ENCODE measurements around the gene GRM3. TPM values are rescaled to one million over a fixed set of nuclear protein-coding genes. Genes with fewer than 3 reads are reported as not detected.

Gene GRM3
- total RNA-seq, 1 donor from 2014 or later, result 1.7 TPM

DNA sequence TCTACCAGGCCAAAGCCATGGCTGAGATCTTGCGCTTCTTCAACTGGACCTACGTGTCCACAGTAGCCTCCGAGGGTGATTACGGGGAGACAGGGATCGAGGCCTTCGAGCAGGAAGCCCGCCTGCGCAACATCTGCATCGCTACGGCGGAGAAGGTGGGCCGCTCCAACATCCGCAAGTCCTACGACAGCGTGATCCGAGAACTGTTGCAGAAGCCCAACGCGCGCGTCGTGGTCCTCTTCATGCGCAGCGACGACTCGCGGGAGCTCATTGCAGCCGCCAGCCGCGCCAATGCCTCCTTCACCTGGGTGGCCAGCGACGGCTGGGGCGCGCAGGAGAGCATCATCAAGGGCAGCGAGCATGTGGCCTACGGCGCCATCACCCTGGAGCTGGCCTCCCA lies 142.7 kb downstream of the GRM3 start:
- DNase-seq (ENCODE audit: low spot score), result no peak

- DNase-seq (ENCODE audit: low spot score), result no peak
Measured at GRCh38 chr7:86788948-86789347, 145.2 kb downstream of the GRM3 start.

DNA sequence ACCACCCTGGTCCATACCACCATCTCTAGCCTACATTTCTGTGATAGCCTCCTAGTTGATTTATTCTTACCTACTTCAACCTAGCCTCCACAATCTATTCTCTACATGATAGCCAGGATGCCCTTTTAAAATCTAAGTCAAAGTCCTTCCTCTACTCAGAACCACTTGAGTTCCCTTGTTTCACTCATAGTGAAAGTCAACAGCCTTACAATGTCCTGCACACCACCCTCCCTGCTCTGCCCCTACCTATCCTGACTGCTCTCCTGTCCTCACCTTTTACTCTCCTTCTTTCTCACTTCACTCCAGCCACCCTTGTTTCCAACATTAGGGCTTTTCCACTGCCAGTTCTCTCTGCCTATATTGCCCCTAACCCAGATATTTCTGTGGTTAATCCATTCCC lies 146.7 kb downstream of the GRM3 start:
- DNase-seq (ENCODE audit: low spot score), result no peak

DNA sequence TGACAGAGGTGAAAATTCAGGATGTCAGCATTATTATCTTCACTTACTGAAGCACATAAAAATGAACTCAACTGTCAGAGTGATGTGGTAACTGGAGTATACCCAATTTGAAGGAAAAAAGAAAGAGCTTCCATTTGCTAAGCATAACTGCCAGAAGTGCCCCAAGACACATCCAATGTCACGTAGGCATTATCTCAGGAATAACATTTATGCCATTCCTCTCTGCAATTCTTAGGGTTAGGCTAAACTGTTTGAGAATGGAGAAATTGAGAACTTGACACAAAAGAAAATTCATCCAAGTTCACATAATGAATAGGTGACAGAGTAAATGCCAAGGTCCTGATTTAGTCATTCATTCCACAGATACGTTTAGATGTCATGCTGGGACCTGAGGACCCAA lies 148.6 kb downstream of the GRM3 start:
- no peak for DNase-seq (ENCODE audit: low spot score)

GRCh38 chr7:86793136-86793535 lies 149.4 kb downstream of the GRM3 start:
- no peak for DNase-seq (ENCODE audit: low spot score)

DNA sequence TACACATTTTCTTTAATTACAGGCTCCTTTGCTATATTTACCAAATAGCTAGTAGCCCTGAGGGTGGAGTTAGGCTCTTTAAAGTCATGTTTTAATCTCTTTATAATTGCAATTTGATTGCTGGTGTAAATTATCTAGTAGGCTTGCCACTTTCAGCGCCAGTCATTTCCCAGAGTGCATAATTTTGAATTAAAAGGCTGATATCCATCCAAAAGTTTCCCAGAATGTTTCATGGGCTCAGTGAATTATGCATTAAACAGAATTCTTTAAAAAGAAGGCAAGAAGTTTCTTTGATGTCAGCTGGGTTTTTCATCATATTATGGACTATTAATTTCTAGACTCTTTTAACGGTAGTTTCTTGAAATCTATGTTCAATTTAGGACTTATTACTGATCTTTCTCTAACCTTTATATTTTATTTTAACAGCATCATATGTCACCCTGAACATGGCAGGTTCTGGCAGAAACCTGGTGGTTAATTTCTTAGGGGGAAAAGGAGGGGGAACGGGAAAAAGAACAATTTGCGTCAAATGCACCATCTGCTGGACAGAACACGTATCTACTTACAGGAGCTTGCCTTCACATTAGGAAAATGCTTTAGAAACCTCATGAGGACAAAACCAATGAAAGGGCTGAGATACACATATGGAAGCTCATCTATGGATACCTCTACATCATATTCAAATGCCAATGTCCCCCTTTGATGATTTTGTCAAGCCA lies 171.1 kb downstream of the GRM3 start:
- peak; percentile 7 for DNase-seq (ENCODE audit: low spot score)

GRCh38 chr7:86815556-86815955 lies 171.8 kb downstream of the GRM3 start:
- DNase-seq (ENCODE audit: low spot score), result no peak

DNA sequence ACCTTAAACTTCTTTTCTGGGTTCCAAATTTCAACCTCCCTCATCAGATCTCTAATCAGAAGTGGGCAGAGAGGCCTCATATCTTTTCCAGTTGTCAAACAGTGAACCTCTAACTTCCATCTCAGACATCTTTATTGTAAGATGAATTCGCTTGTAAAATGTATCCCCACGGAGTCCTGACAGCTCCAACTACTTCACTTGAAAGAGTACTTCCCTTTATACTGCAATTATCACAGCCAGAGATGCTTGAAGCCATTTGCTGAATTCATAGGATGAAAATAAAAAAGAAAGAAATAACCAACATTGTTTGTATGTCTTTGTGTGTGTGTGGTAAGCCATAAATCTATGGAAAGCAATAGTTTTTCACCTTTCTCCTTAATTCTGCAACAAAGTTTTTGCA lies 175.2 kb downstream of the GRM3 start:
- DNase-seq (ENCODE audit: low spot score), result no peak

DNA sequence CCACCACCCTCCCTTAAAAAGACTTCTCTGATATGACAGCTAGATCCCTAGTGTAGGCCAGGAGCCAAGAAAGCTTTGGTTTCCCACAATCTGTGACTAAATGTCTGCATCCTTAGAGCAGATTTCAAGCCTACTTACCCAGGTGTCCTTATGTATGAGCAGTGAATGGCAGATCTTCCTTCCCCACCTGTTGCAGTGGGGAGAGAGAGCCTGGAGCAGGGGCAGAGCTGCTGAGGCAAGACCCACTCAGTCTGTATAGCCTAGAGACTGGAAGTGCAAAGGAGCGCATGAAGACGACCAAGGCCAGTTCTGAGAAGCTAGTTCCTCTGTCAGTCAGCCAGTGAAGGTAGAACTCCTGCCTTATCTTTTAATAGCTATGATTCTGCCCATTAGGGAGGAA lies 180.1 kb downstream of the GRM3 start:
- no peak for DNase-seq (ENCODE audit: low spot score)

GRCh38 chr7:86825264-86825663 lies 181.6 kb downstream of the GRM3 start:
- DNase-seq (ENCODE audit: low spot score), result no peak

DNA sequence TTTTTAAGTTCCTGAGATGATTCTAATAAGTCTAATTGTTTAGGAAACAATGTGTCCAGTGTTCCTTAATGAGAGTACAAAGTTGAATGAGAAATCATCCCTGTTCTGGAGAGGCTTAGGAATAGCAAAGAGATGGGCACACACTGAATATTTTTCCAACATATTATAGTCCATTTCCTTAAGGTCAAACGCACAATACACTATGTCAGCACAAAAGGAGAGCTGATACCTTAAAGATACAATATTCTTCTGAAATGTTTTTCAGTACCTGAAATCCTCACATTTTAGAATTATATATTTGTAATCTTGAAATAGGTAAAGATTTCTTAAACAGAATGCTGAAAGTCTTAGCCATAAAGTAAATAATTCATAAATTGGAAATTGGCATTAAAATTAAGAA lies 183.2 kb downstream of the GRM3 start:
- DNase-seq (ENCODE audit: low spot score), result no peak

DNA sequence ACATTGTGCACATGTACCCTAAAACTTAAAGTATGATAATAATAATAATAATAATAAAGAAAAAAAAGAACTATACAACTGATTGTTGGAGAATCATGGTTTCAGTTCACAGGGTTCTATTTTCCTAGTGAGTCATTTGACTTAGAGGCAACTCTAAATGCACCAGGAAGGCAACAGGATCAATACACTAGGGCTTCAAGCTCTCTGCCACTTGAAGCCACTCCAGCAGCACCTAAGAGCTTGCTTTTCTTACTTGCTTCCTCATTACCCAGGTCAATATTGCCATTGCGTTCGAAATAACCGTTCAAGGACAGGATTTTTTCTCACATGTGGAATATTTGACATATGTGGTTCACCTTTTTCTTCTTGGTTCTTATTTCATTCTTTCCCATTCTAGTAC lies 189.7 kb downstream of the GRM3 start:
- no peak for DNase-seq (ENCODE audit: low spot score)

- DNase-seq (ENCODE audit: low spot score), result no peak
Measured at GRCh38 chr7:86837235-86837634, 193.5 kb downstream of the GRM3 start.

DNA sequence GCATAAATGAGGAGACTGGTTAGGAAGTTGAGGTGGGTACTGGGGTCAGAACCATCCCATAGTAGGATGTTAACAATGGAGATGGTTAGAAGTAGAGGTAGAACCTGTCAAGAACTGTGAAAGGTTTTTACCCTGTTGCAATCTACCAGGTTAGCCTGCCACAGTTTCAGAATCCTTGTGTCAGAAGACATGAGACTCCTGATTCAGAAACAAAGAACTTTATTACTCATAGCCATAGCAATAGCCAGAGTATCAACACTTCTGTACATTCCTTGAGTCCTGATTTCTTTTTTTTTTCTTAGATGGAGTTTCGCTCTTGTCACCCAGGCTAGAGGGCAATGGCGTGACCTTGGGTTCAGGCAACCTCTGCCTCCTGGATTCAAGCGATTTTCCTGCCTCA lies 200.9 kb downstream of the GRM3 start:
- DNase-seq (ENCODE audit: low spot score), result no peak

- no peak for DNase-seq (ENCODE audit: low spot score)
Measured at GRCh38 chr7:86846494-86847190, 202.9 kb downstream of the GRM3 start.

DNA sequence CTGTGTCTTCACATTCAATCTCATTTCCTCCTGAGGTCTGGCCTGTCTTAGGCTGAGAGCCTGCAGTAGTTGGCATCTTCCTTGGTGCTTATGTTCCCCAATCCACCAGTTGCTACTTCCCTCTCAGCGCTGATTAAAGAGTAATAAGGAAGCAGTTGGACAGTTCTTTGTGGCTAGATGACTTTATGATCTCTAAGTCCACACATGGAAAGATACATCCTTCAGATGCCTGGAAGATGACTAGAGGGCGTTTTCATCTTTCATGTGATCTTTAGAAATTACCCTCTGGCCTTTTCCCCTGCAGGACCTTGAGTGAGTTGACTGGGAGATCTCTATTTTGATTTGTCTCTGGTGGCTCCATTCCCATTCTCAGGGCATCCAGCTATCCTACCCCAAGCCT lies 204.5 kb downstream of the GRM3 start:
- DNase-seq (ENCODE audit: low spot score), result no peak

- DNase-seq (ENCODE audit: low spot score), result no peak
Measured at GRCh38 chr7:86851566-86851965, 207.9 kb downstream of the GRM3 start.

DNA sequence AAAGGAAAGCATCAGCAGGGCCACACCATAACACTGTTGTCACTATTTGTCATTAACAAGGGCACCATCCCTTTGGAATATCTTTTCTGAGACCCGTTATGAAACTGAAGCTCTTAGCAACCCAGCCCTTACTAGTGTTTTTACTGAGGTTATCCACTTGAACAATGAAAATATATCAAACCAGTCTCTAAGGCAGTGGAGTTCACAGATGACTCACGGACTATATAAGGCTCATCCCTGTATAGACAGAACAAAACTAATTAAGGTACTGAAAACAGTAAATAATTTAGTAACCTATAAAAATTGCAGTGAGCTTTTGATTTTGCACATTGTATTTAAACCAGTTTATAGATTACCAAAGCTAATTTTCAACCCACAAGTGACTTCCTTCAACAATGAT lies 219.7 kb downstream of the GRM3 start:
- no peak for DNase-seq (ENCODE audit: low spot score)

- DNase-seq (ENCODE audit: low spot score), result no peak
Measured at GRCh38 chr7:86867163-86867762, 223.6 kb downstream of the GRM3 start.

DNA sequence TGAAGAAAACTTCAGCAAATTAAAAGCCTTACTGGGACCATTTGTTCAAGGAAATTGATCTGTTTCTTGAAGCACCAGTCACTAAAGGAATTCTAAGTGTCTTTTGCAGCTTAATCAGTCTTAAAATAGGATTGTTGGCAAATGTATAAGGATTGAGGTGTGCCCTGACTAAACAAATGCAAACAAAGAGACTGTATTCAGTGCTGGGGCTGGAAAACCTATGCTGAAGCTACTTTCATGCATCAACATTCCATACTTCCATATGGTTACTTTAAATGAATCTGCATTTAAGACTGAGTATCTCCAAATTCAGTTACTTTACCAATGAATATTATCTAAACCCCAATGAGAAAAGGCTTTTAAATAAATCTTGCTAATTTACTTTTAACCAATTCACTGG lies 232.4 kb downstream of the GRM3 start:
- DNase-seq (ENCODE audit: low spot score), result no peak

GRCh38 chr7:86884152-86884551 lies 240.4 kb downstream of the GRM3 start:
- DNase-seq (ENCODE audit: low spot score), result no peak

DNA sequence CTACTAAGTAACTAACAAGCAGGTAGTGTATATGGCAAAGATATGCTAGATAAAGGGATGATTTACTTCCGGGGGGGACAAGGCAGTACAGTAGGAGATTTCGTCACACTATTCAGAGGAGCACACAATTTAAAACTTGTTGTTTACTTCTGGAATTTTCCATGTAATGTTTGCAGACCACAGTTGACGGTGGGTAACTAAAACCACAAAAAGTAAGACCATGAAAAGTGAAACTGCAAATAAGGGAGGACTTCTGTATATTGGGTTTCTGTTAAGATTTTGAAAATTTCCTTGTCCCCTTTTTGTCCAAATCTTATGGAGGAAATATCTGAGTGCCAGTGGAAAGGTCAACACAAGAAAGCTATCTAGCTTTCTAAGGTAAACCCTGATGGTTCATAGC lies 245.8 kb downstream of the GRM3 start:
- DNase-seq (ENCODE audit: low spot score), result no peak

DNA sequence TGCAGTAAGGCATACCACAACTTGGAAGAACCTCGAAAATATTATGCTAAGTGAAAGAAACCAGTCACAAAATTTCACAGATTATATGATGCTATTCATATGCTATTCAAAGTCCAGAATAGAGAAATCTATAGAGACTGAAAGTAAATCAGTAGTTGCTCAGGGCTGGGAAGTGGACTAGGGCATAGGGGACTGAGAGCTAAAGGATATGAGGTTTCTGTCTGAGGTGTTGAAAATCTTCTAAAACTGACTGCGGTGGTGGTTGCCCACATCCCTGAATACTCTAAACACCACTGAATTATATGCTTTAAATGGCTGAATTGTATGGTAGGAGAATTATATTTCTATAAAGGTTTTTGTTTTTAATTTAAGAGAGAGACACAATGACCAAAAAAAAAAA lies 254.5 kb downstream of the GRM3 start:
- no peak for DNase-seq (ENCODE audit: low spot score)

Data from umbilical cord (tissue), 2 donors.